HepG2 (cell line): ENCODE measurements around the gene PLD4. TPM values are rescaled to one million over a fixed set of nuclear protein-coding genes. Genes with fewer than 3 reads are reported as not detected.

Source experiments
- ATAC-seq: fragments of 200-7000 bp; cut with Tn5 transposase; 3 replicates; pipeline ENCODE4 v1.9.1; 2020; ENCODE audit warnings: mild to moderate bottlenecking, moderate library complexity
- BruUV-seq: library from RNA; stranded (reverse); fragments of 400-500 nt; replicated peaks from 2 replicates; lab custom pipeline; 2021; lab: Mats Ljungman, UMichigan
- CTCF ChIA-PET: fragments of 300-600 bp; formaldehyde crosslinking; extraction: SDS; loops from one replicate; lab custom pipeline; 2021; ENCODE audit warnings: low total read pairs, inconsistent platforms, low intra/inter-chr PET ratio; lab: Yijun Ruan, JAX
- POLR2A ChIA-PET: fragments of 350-600 bp; sonication (Branson Sonifier 250); formaldehyde crosslinking; loops from one replicate; lab custom pipeline; 2020; ENCODE audit warnings: antibody characterized with exemption, inconsistent platforms; lab: Yijun Ruan, JAX
- DNase-seq: peaks from one replicate; pipeline ENCODE4 v3.0.0-alpha.2; 2015; ENCODE audit warnings: low spot score
- FAIRE-seq: peaks from 3 replicates; lab custom pipeline; 2011; peaks lifted over from hg19 to GRCh38; lab: Jason Lieb, UNC
- H2AFZ ChIP-seq: one replicate; pipeline ENCODE4 v1.6.1; 2011; ENCODE audit warnings: low read length, inconsistent platforms
- H3K27ac ChIP-seq: fragments of 300-600 bp; 3 replicates; pipeline ENCODE4 v1.8.0; 2011; ENCODE audit warnings: mixed run types, mild to moderate bottlenecking, mixed read lengths, low read length, inconsistent platforms; ENCODE audit not compliant: insufficient read depth; ENCODE audit errors: extremely low read length
- H3K27me3 ChIP-seq, 2 experiments: fragments of 200-600 bp in 1 of 2; 2 replicates in 1 of 2; 3 replicates in 1 of 2; pipeline versions ENCODE4 v1.6.0 to v1.8.0; 2011; ENCODE audit warnings: low read length in 2 of 2, mild to moderate bottlenecking in 2 of 2, moderate library complexity in 2 of 2, inconsistent platforms in 1 of 2; ENCODE audit not compliant: insufficient read depth in 2 of 2, control insufficient read depth in 1 of 2
- H3K36me3 ChIP-seq, 2 experiments: fragments of 200-600 bp in 1 of 2; replicated peaks in 1 of 2; 2 replicates in 1 of 2; 3 replicates in 1 of 2; pipeline versions ENCODE4 v1.5.1 to v1.8.0; 2011; ENCODE audit warnings: low read length in 2 of 2, inconsistent platforms in 1 of 2; ENCODE audit not compliant: insufficient read depth in 2 of 2, control insufficient read depth in 1 of 2
- H3K4me1 ChIP-seq: 2 replicates; pipeline ENCODE4 v1.5.1; 2012; ENCODE audit warnings: low read length, inconsistent platforms; ENCODE audit not compliant: insufficient read depth
- H3K4me2 ChIP-seq: 2 replicates; pipeline ENCODE4 v1.6.0; 2011; ENCODE audit warnings: low read depth, low read length, inconsistent platforms
- H3K4me3 ChIP-seq, 3 experiments: fragments of 200-600 bp in 1 of 3; sonication (generic), shearing (Covaris generic) in 1 of 3; replicated peaks in 1 of 3; 2 replicates each; pipeline ENCODE4 v1.5.1; 2011 to 2016; ENCODE audit warnings: low read length in 3 of 3, inconsistent platforms in 2 of 3, low read depth in 2 of 3, mild to moderate bottlenecking in 2 of 3, control low read depth in 1 of 3, mixed read lengths in 1 of 3; ENCODE audit not compliant: insufficient read depth in 1 of 3
- H3K79me2 ChIP-seq: one replicate; pipeline ENCODE4 v1.6.1; 2011; ENCODE audit warnings: low read length, inconsistent platforms; ENCODE audit not compliant: insufficient read depth
- H3K9ac ChIP-seq: 2 replicates; pipeline ENCODE4 v1.6.0; 2011; ENCODE audit warnings: mild to moderate bottlenecking, low read depth, low read length, inconsistent platforms; ENCODE audit not compliant: insufficient read depth
- H3K9me3 ChIP-seq: 2 replicates; pipeline ENCODE4 v1.5.1; 2012; ENCODE audit warnings: mild to moderate bottlenecking, low read length
- H4K20me1 ChIP-seq: 2 replicates; pipeline ENCODE4 v1.6.0; 2011; ENCODE audit warnings: inconsistent platforms, mild to moderate bottlenecking, low read length, moderate library complexity; ENCODE audit not compliant: insufficient read depth
- AFF4 ChIP-seq: sonication (generic); formaldehyde crosslinking; IDR thresholded peaks from 2 replicates; pipeline ENCODE4 v1.4.0; 2020; ENCODE audit warnings: missing genetic modification reagents
- AHR ChIP-seq: IDR thresholded peaks from 2 replicates; pipeline ENCODE4 v1.6.1; 2018; ENCODE audit warnings: missing genetic modification reagents, missing compliant biosample characterization
- FOSL2 ChIP-seq: sonication (generic); formaldehyde crosslinking; IDR thresholded peaks from 2 replicates; pipeline ENCODE4 v1.4.0; 2020; ENCODE audit warnings: missing genetic modification reagents
- ZNF512B ChIP-seq: sonication (generic); formaldehyde crosslinking; IDR thresholded peaks from 2 replicates; pipeline ENCODE4 v1.5.1; 2020; ENCODE audit warnings: missing genetic modification reagents, mild to moderate bottlenecking, borderline replicate concordance
- ZNF572 ChIP-seq: sonication (generic); formaldehyde crosslinking; IDR thresholded peaks from 2 replicates; pipeline ENCODE4 v1.5.1; 2020; ENCODE audit warnings: mild to moderate bottlenecking, missing genetic modification reagents
- ZNF644 ChIP-seq: IDR thresholded peaks from 2 replicates; pipeline ENCODE4 v1.6.1; 2016; ENCODE audit warnings: low read depth
- ZNF768 ChIP-seq: sonication (generic); formaldehyde crosslinking; IDR thresholded peaks from 2 replicates; pipeline ENCODE4 v1.4.0; 2020; ENCODE audit warnings: missing genetic modification reagents
- ZSCAN21 ChIP-seq: sonication (generic); formaldehyde crosslinking; IDR thresholded peaks from 2 replicates; pipeline ENCODE4 v1.8.0; 2022; ENCODE audit warnings: mild to moderate bottlenecking, missing genetic modification reagents, moderate library complexity, borderline replicate concordance
- WGBS: methylation state at CpG from one replicate; pipeline ENCODE4 v1.1.6; 2017; ENCODE audit warnings: low lambda C conversion rate; 5-methylcytosine and 5-hydroxymethylcytosine counted together
- in situ Hi-C: cut with HindIII; loops from 2 replicates; pipeline ENCODE4 v1.10.0; 2017; ENCODE audit warnings: low pct_unique_long_range_greater_than_20kb; ENCODE audit not compliant: extremely low pct_ligation_motif_present
- intact Hi-C: fragments of 100-400 bp; cut with micrococcal nuclease; formaldehyde crosslinking; loops from one replicate; pipeline ENCODE4 v1.10.0; 2022; ENCODE audit not compliant: unreplicated experiment
- polyA plus RNA-seq, 8 experiments: library from polyadenylated mRNA; depleted of rRNA in 3 of 8; stranded (reverse) in 7 of 8; unstranded in 1 of 8; fragments of >200 nt; fragmentation: Illumina TruSeq in 4 of 8; extraction: Trizol in 4 of 8; gene quantifications; 2 replicates each; pipeline versions ENCODE4 v1.2.1 to v1.2.3, GENCODE V29; 2011 to 2016; ENCODE audit warnings: low read depth in 4 of 8, missing spikeins in 1 of 8, mixed read lengths in 1 of 8; ENCODE audit not compliant: insufficient read depth in 1 of 8
- total RNA-seq, 5 experiments: library from RNA; depleted of rRNA; stranded (reverse); fragments of >200 nt; fragmentation: Illumina TruSeq; extraction: Trizol; gene quantifications; 2 replicates each; pipeline ENCODE4 v1.2.3, GENCODE V29; 2016; ENCODE audit warnings: low read depth in 1 of 5

The PLD4 gene
- total and polyA plus RNA-seq, 2 of the 13 experiments (the other 11 are each of a cell fraction or from before 2014, with no cell fraction given): not detected

- Histone ChIP-seq H3K27ac (no peak overlapping the region), H3K79me2 (no peaks in the 10 kb centered on the region), H3K9me3 (no peaks in the 10 kb centered on the region), H3K4me3 (no peak overlapping the region), H4K20me1 (no peaks in the 10 kb centered on the region), H3K9ac (no peak overlapping the region), H3K4me1 (peaks cover 17% of the 10 kb centered on the region; the same call in 1 of the 2 replicates), H3K36me3 (no peaks in the 10 kb centered on the region), H3K27me3 (peaks cover 12 to 68% of the 10 kb centered on the region in 2 experiments), H2AFZ (no peak overlapping the region), H3K4me2 (no peak overlapping the region)
- in situ Hi-C loops (no loop called here), intact Hi-C loops (no loop called here)
- ChIA-PET POLR2A (no interaction called here), CTCF (no interaction called here)
- no TSS peak for BruUV-seq
- WGBS: 17% methylated on average over 6 of the region's 13 CpGs
- no peak for ATAC-seq
- no peak for FAIRE-seq
- no peak for DNase-seq
- TF ChIP-seq ZNF572 (CRISPR knock-in tag): no peak
- no peak for TF ChIP-seq FOSL2 (CRISPR knock-in tag)
- peak; percentile 86 for TF ChIP-seq ZNF768 (CRISPR knock-in tag)
- no peak for TF ChIP-seq ZNF512B (CRISPR knock-in tag)
- no peak for TF ChIP-seq AHR (CRISPR knock-in tag)
- no peak for TF ChIP-seq ZNF644 (CRISPR knock-in tag)
- no peak for TF ChIP-seq AFF4 (CRISPR knock-in tag)
- TF ChIP-seq ZSCAN21: no peak
- TF ChIP-seq, all 625 proteins: peak for 1
Measured at GRCh38 chr14:104965561-104966231, 41.0 kb downstream of the PLD4 start.
